ENCODE data around the gene DENND2C.

Gene DENND2C, protein sequence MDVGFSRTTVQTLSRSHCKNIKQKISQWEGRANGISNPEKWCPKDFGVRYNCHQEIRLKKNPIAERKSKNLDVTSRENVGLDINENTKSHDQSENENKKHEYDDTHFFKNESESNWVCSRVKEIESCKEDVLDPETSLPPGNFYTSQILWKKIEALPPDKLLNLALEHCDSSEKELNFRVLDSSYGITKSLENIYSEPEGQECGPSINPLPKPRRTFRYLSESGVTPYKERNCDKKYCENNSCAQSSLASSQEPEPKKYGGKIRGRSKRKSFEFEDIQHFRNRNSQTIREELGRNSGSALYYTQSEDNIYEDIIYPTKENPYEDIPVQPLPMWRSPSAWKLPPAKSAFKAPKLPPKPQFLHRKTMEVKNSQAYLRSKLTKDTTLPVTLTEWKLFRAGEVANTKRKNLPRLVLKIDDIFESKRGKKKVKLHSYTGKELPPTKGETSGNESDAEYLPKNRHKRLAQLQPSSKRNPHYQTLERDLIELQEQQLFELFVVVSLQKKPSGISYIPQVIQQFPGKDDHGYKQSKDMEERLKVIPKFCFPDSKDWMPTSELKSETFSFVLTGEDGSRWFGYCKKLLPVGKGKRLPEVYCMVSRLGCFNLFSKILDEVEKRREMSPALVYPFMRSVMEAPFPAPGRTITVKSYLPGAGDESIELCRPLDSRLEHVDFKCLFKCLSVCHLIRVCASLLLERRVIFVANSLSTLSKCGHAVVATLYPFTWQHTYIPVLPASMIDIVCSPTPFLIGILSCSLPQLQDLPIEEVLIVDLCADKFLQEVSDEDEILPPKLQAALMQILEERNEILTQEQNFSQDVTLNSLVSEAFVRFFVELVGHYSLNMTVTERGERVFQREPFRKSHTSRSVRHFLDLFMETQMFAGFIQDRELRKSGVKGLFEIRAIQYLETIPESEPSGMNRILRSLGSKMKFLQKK

DNA sequence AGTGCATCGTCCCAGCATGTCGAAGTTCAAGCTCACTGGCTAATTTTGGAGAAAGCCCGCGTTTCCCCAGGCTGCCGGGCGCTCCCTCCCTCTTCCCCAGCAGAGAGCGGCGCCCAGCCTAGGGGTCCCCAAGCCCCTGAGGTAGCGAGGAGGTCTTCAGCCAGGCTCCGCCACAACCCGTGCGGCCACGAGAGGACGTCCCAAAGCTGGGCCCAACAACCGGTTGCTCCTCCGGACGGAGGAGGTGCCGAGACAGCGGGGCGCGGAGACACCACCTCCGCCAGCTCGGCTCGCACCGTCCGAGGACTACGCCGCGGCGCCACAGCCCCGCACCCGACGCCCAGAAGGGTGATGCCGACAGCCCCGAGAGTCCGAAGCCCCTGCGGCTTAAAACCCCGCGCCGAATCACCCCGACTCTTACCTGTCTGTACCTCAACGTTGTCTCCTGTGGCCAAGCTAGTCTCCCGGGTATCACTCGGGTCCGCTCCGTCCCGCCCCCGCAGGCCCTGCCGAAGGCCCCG is at the start of gene DENND2C:
DENND2C (minus strand) TSS at position 488 of the 521 bp plus-strand sequence. CDS start 44,065 bp downstream, outside the sequence.
- ChIA-PET POLR2A (interaction anchor here (1.0 to 2.0 kb wide), 8 partner anchors 10 to 159 kb away, joined by 3 to 13 read pairs (median 4); partner anchors contain the start of genes AMPD1, CSDE1 and TRIM33), CTCF (no interaction called here)
- TF ChIP-seq SUZ12 (IDR thresholded peaks at IDR 0.05) (no peak), SP1 (IDR thresholded peaks at IDR 0.05) (no peak), TARDBP (IDR thresholded peaks at IDR 0.05) (no peak), L3MBTL2 (conservative IDR thresholded peaks at IDR 0.05) (no peak; the same call in 1 of the 2 replicates), FOXA1 (IDR thresholded peaks at IDR 0.05) (no peak), ZNF384 (IDR thresholded peaks at IDR 0.05) (no peak), NFRKB (IDR thresholded peaks at IDR 0.05) (no peak), CTBP1 (IDR thresholded peaks at IDR 0.05; ENCODE audit: borderline replicate concordance) (no peak), ARNT (IDR thresholded peaks at IDR 0.05) (no peak), FOXK2 (IDR thresholded peaks at IDR 0.05) (no peak), ELF4 (IDR thresholded peaks at IDR 0.05) (no peak), HDGF (IDR thresholded peaks at IDR 0.05; ENCODE audit: borderline replicate concordance) (no peak), FOXM1 (IDR thresholded peaks at IDR 0.05; ENCODE audit: borderline replicate concordance) (no peak), BHLHE40 (IDR thresholded peaks at IDR 0.05; ENCODE audit: borderline replicate concordance) (no peak), LEF1 (IDR thresholded peaks at IDR 0.05; ENCODE audit: borderline replicate concordance) (no peak)
- TF ChIP-seq, protein P1, sequence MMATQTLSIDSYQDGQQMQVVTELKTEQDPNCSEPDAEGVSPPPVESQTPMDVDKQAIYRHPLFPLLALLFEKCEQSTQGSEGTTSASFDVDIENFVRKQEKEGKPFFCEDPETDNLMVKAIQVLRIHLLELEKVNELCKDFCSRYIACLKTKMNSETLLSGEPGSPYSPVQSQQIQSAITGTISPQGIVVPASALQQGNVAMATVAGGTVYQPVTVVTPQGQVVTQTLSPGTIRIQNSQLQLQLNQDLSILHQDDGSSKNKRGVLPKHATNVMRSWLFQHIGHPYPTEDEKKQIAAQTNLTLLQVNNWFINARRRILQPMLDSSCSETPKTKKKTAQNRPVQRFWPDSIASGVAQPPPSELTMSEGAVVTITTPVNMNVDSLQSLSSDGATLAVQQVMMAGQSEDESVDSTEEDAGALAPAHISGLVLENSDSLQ (IDR thresholded peaks at IDR 0.05): no peak
- DNase-seq (ENCODE audit: extremely low spot score): peak; percentile 79

DNA sequence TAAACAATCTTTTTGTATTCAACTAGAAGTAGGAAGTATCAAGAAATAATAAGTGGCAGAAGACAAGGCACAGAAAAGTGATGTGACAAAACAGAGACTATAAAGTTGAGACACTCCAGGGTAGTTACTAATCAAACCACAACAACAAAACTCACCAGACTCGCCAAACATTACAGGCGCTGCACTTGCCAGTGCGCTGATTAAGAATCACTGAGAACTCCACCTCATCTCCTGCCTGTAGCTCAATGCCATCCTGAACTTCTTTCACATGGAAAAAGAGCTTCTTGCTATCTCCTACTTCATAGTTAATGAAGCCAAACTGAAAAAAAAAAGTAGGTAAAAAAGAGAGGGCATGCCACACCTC is 49.6 kb upstream of the DENND2C start:
- no peak for DNase-seq (ENCODE audit: extremely low spot score)
- ChIA-PET CTCF (no interaction called here), POLR2A (no interaction called here)
- no peak for TF ChIP-seq FOXM1 (IDR thresholded peaks at IDR 0.05; ENCODE audit: borderline replicate concordance)

DNA sequence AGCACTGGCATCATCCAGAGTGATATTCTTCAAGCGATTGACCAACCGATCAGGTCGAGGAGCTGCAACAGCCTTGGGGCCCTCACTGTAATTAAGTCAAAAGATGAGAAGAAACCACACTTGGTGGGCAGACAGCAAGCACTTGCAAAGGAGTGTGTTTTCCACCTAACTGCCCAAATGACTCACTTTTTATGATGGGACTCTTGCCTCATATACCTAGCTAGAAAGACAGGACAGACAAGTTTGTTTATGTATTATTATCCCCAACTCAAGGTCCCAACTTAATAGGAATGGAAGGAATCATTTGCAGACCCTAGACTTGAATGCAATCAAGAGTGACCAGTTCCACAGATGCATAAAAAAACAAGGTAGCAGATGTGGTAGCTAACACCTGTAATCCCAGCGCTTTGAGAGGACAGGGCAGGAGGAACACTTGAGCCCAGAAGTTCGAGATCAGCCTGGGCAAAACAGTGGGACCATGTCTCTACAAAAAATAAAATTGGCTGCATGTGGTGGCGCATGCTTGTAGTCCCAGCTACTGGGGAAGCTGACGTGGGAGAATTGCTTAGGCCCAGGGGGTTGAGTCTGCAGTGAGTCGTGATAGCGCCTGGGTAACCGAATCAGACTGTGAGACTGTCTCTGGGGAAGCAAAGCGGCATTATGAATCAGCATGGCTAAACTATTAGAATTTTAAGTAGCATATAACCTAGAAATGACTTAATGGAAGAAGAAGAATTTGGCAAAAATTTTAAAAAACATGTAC is 49.0 kb upstream of the DENND2C start:
- ChIA-PET CTCF (no interaction called here), POLR2A (no interaction called here)
- no peak for DNase-seq (ENCODE audit: extremely low spot score)
- TF ChIP-seq ZNF384 (IDR thresholded peaks at IDR 0.05) (no peak), SUZ12 (IDR thresholded peaks at IDR 0.05) (no peak)

DNA sequence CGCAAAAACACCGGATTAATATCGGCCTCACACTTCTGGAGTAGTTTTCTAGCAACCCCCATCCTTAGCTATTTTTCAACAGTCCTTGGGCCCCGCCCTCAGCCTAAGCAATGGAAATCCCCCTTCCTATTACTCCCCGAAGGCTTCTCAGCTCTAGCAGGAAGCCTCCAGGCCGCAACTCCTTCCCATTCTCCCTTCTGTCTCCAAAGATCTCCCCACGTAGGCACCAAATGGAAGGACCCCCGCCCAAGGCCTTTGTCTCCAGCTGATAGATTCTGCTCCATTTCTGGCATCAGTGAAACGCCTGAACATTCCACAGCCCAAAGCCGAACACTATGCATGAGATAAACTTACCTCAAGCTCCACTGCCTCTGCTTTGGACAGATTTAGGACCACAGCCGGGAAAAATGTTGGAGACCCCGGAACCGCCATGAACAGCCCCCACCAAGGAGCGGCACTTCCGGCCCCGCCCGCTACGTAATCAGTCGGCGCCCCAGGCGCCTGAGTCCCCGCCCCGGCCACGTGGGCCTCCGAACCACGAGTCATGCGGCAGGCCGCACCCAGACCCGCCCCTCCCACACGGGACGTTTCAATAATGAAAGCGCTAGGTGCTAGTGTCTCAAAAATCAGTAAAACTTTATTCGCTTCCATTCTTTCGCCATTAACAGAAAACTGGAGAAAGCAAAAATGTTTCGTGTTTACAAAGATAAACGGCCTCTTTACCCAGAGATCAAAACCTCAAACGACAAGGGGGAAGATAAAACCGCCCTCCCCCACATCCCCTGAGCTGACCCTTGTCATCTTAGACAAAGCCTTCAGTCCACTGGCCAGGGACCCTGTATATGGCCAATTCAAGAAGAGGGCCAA is 46.7 kb upstream of the DENND2C start, which contains the start of gene NRAS:
NRAS (minus strand) TSS at position 468 of the 867 bp plus-strand sequence. CDS start 611 bp downstream, outside the sequence.
- no peak for TF ChIP-seq FOXA1 (IDR thresholded peaks at IDR 0.05)
- no peak for TF ChIP-seq SUZ12 (IDR thresholded peaks at IDR 0.05)
- no peak for TF ChIP-seq BHLHE40 (IDR thresholded peaks at IDR 0.05; ENCODE audit: borderline replicate concordance)
- TF ChIP-seq FOXK2 (IDR thresholded peaks at IDR 0.05): peak; percentile 74
- no peak for TF ChIP-seq LEF1 (IDR thresholded peaks at IDR 0.05; ENCODE audit: borderline replicate concordance)
- peak; percentile 37 for TF ChIP-seq L3MBTL2 (conservative IDR thresholded peaks at IDR 0.05)
- TF ChIP-seq, protein P1 (IDR thresholded peaks at IDR 0.05): no peak
- no peak for TF ChIP-seq HDGF (IDR thresholded peaks at IDR 0.05; ENCODE audit: borderline replicate concordance)
- no peak; the same call in 1 of the 2 replicates for TF ChIP-seq FOXM1 (IDR thresholded peaks at IDR 0.05; ENCODE audit: borderline replicate concordance)
- TF ChIP-seq ZNF384 (IDR thresholded peaks at IDR 0.05): no peak
- TF ChIP-seq SP1 (IDR thresholded peaks at IDR 0.05): no peak
- TF ChIP-seq CTBP1 (IDR thresholded peaks at IDR 0.05; ENCODE audit: borderline replicate concordance): no peak
- TF ChIP-seq NFRKB (IDR thresholded peaks at IDR 0.05): no peak; the same call in 1 of the 2 replicates
- TF ChIP-seq TARDBP (IDR thresholded peaks at IDR 0.05): no peak
- TF ChIP-seq ARNT (IDR thresholded peaks at IDR 0.05): no peak
- peak; percentile 81 for TF ChIP-seq ELF4 (IDR thresholded peaks at IDR 0.05)
- CTCF ChIA-PET: no interaction called here
- DNase-seq (ENCODE audit: extremely low spot score): peak; percentile 98
- POLR2A ChIA-PET: interaction anchor here (0.7 to 1.8 kb wide), 8 partner anchors 10 to 379 kb away, joined by 3 to 5 read pairs (median 4); partner anchors contain the start of genes AMPD1 and CSDE1

DNA sequence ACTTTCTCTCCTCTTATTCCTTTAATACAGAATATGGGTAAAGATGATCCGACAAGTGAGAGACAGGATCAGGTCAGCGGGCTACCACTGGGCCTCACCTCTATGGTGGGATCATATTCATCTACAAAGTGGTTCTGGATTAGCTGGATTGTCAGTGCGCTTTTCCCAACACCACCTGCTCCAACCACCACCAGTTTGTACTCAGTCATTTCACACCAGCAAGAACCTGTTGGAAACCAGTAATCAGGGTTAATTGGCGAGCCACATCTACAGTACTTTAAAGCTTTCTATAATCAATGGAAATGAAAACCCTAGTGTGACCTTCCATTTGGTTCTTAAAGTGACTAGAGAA is 46.1 kb upstream of the DENND2C start:
- DNase-seq (ENCODE audit: extremely low spot score): no peak
- ChIA-PET POLR2A (interaction anchor here (0.7 to 1.8 kb wide), 9 partner anchors 9 to 378 kb away, joined by 3 to 5 read pairs (median 4); partner anchors contain the start of genes AMPD1, CSDE1 and DENND2C), CTCF (interaction anchor here (0.6 kb wide), 1 partner anchor 445 kb away, joined by 3 read pairs; no protein-coding TSS in a partner anchor)
- TF ChIP-seq BHLHE40 (IDR thresholded peaks at IDR 0.05; ENCODE audit: borderline replicate concordance) (no peak), ARNT (IDR thresholded peaks at IDR 0.05) (no peak), L3MBTL2 (conservative IDR thresholded peaks at IDR 0.05) (no peak), CTBP1 (IDR thresholded peaks at IDR 0.05; ENCODE audit: borderline replicate concordance) (no peak), ZNF384 (IDR thresholded peaks at IDR 0.05) (no peak), FOXM1 (IDR thresholded peaks at IDR 0.05; ENCODE audit: borderline replicate concordance) (no peak), SUZ12 (IDR thresholded peaks at IDR 0.05) (no peak)
